EH (cell line): Measurements from ENCODE around the gene DGKA.
"Not testable (repeated sequence)": the region's sequence is repeated elsewhere in the genome, so short reads cannot be mapped to it uniquely, and the experiment has no call there.

Source experiments
- DNase-seq: peaks from one replicate; pipeline ENCODE4 v3.0.0-alpha.2; 2015; ENCODE audit warnings: low read depth

DGKA gene

GRCh38 chr12:55996715-55997534 is 66.0 kb downstream of the DGKA start, which contains the start of gene SUOX:
SUOX (plus strand) TSS chr12:55997276; CDS start chr12:56002222, 4,946 bp downstream.
- DNase-seq, result peak; percentile 98

- no peak for DNase-seq
Observed at GRCh38 chr12:55997535-55997859, 66.5 kb downstream of the DGKA start.

- not testable (repeated sequence) for DNase-seq
Observed at GRCh38 chr12:55999522-55999921, 68.6 kb downstream of the DGKA start.

- not testable (repeated sequence) for DNase-seq
Observed at GRCh38 chr12:55999999-56000540, 69.1 kb downstream of the DGKA start.

DNA sequence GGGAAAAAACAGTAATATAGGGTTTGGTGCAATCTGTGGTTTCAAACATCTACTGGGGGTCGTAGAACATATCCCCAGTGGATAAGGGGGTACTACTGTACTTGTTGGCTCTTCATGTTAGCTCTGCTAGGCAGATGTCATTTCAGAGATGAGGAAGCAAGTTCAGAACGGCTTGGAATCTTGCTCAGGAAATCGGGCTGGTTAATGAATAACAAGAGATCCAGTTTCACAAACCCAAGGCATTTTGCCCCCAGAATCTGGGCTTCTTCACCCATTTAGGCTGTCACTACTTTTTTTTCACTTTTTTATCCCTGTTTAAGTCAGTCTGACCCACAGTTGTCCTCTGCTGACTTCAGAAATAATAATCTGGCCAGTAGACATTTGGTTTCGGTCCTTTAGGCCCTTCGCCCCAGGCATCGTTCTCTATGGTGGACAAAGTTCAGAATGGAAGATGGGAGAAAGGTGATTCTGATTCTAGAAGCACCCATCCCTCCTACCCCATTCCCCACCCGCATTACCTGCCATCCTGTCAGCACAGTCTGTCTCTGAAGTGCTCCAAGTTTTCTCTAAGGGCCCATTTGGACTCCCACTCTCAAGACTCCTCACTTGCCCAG is 70.6 kb downstream of the DGKA start:
- no peak for DNase-seq

DNA sequence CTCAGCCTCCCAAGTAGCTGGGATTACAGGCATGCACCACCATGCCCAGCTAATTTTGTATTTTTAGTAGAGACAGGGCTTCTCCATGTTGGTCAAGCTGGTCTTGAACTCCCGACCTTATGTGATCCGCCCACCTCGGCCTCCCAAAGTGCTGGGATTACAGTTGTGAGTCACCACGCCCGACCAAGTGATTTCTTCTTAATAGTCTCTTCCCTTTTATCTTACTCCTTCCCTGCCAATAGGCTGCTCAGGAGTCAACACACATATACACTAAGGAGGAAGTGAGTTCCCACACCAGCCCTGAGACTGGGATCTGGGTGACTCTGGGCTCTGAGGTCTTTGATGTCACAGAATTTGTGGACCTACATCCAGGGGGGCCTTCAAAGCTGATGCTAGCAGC is 72.4 kb downstream of the DGKA start:
- DNase-seq, result not testable (repeated sequence)
